NB4 (cell line): ENCODE measurements around the gene LRMDA.

Experiments
- CTCF ChIP-seq: IDR thresholded peaks from one replicate; pipeline ENCODE4 v1.5.1; 2012; ENCODE audit warnings: low read depth, low read length
- MYC ChIP-seq: IDR thresholded peaks from 2 replicates; pipeline ENCODE4 v1.6.1; 2011; ENCODE audit warnings: low read depth, low read length

DNA sequence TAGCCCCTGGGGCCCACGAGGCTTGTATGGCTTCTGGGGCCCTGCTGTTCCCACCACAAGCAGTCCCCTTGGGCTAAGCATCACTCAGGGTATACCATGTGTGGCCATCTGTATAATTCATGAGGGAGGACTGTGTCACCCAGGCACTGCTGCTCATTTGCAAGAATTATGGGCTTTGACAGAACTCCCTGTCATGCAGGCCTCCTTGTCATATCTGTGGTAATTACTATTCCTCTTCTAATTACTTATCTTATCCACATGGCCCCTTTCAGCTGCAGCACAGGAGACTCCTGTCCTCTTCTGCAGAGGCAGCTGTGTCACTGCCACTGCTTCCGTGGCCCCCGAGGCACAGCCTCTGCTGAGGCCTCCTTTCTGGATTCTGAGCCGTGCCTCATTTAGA is 46.3 kb downstream of the LRMDA start:
- TF ChIP-seq MYC (no peak), CTCF (no peak)
